Neural cell (in vitro differentiated cells): ENCODE measurements around the gene C2orf68. TPM values are rescaled to one million over a fixed set of nuclear protein-coding genes. Genes with fewer than 3 reads are reported as not detected.

ENCODE experiments used
- H2AFZ ChIP-seq: fragments of 200-600, 300-800 bp; sonication (generic), shearing (Covaris generic); 2 replicates; pipeline ENCODE4 v1.6.0; 2014; ENCODE audit warnings: low read depth, mild to moderate bottlenecking, antibody characterized with exemption, low read length, moderate library complexity
- H3F3A ChIP-seq: fragments of 200-600 bp; shearing (Covaris generic); 2 replicates; pipeline ENCODE4 v1.6.1; 2016; ENCODE audit warnings: mild to moderate bottlenecking, moderate library complexity, mixed read lengths, antibody characterized with exemption, low read length; ENCODE audit not compliant: insufficient read depth, poor library complexity, severe bottlenecking
- H3K27ac ChIP-seq: fragments of 200-600, 300-800 bp; sonication (generic), shearing (Covaris generic); 2 replicates; pipeline ENCODE4 v1.5.1; 2014; ENCODE audit warnings: mild to moderate bottlenecking, low read length, moderate library complexity
- H3K27me3 ChIP-seq: fragments of 300-800, 200-600 bp; sonication (generic), shearing (Covaris generic); 2 replicates; pipeline ENCODE4 v1.6.0; 2014; ENCODE audit warnings: mild to moderate bottlenecking, low read depth, low read length, moderate library complexity; ENCODE audit not compliant: insufficient read depth
- H3K36me3 ChIP-seq: fragments of 300-800, 200-600 bp; sonication (generic), shearing (Covaris generic); 2 replicates; pipeline ENCODE4 v1.5.1; 2014; ENCODE audit warnings: mild to moderate bottlenecking, antibody characterized with exemption, low read length, moderate library complexity; ENCODE audit not compliant: insufficient read depth
- H3K4me2 ChIP-seq: fragments of 300-800, 200-600 bp; sonication (generic), shearing (Covaris generic); 2 replicates; pipeline ENCODE4 v1.6.0; 2014; ENCODE audit warnings: mild to moderate bottlenecking, low read length
- H3K4me3 ChIP-seq: fragments of 300-800, 200-600 bp; sonication (generic), shearing (Covaris generic); 2 replicates; pipeline ENCODE4 v1.5.1; 2014; ENCODE audit warnings: mild to moderate bottlenecking, low read length, moderate library complexity
- H3K79me2 ChIP-seq: fragments of 200-600 bp; shearing (Covaris generic); replicated peaks from 2 replicates; pipeline ENCODE4 v1.6.0; 2014; ENCODE audit warnings: mild to moderate bottlenecking, low read length, moderate library complexity; ENCODE audit not compliant: insufficient read depth
- H3K9ac ChIP-seq: fragments of 300-800, 200-600 bp; sonication (generic), shearing (Covaris generic); 2 replicates; pipeline ENCODE4 v1.6.1; 2016; ENCODE audit warnings: mild to moderate bottlenecking, low read length, mixed read lengths
- H3K9me2 ChIP-seq: fragments of 200-600 bp; shearing (Covaris generic); 2 replicates; pipeline ENCODE4 v1.6.1; 2016; ENCODE audit warnings: mild to moderate bottlenecking, low read length, mixed read lengths; ENCODE audit not compliant: insufficient read depth
- H3K9me3 ChIP-seq: fragments of 200-600, 300-800 bp; sonication (generic), shearing (Covaris generic); 2 replicates; pipeline ENCODE4 v1.6.1; 2016; ENCODE audit warnings: mild to moderate bottlenecking, mixed run types, low read length, moderate library complexity, mixed read lengths
- H4K20me1 ChIP-seq: fragments of 200-600 bp; shearing (Covaris generic); 2 replicates; pipeline ENCODE4 v1.6.1; 2016; ENCODE audit warnings: mild to moderate bottlenecking, mixed run types; ENCODE audit not compliant: insufficient read depth
- EP300 ChIP-seq: fragments of 450-650 bp; conservative IDR thresholded peaks from 2 replicates; pipeline ENCODE4 v1.6.1; 2014; ENCODE audit warnings: antibody characterized with exemption, mild to moderate bottlenecking, moderate library complexity; ENCODE audit not compliant: poor library complexity, severe bottlenecking
- EZH2 ChIP-seq: fragments of 200-600, 300-800 bp; shearing (Covaris generic), sonication (generic); IDR thresholded peaks from 2 replicates; pipeline ENCODE4 v1.6.1; 2014; ENCODE audit warnings: antibody characterized with exemption, low read length, borderline replicate concordance, mild to moderate bottlenecking; ENCODE audit not compliant: insufficient read depth, poor library complexity, severe bottlenecking
- MXI1 ChIP-seq: fragments of 450-650 bp; conservative IDR thresholded peaks from 2 replicates; pipeline ENCODE4 v1.6.1; 2014; ENCODE audit warnings: antibody characterized with exemption, mild to moderate bottlenecking; ENCODE audit not compliant: poor library complexity, severe bottlenecking
- POLR2AphosphoS5 ChIP-seq: IDR thresholded peaks from 2 replicates; pipeline ENCODE4 v1.6.1; 2012
- RAD21 ChIP-seq: fragments of 450-650 bp; conservative IDR thresholded peaks from 2 replicates; pipeline ENCODE4 v1.6.1; 2014; ENCODE audit warnings: antibody characterized with exemption, mild to moderate bottlenecking, moderate library complexity
- SMC3 ChIP-seq: fragments of 450-650 bp; conservative IDR thresholded peaks from 2 replicates; pipeline ENCODE4 v1.6.1; 2014; ENCODE audit warnings: antibody characterized with exemption, mild to moderate bottlenecking, moderate library complexity; ENCODE audit not compliant: poor library complexity
- TAF1 ChIP-seq: IDR thresholded peaks from 2 replicates; pipeline ENCODE4 v1.6.1; 2012; ENCODE audit warnings: low read depth
- polyA plus RNA-seq: library from polyadenylated mRNA; depleted of rRNA; stranded (reverse); fragments of >200 nt; gene quantifications from 2 replicates; pipeline ENCODE4 v1.2.3, GENCODE V29; 2014
- TF ChIP-seq, protein P1 (sequence below): fragments of 450-650 bp; IDR thresholded peaks from 2 replicates; pipeline ENCODE4 v1.5.1; 2014; ENCODE audit warnings: antibody characterized with exemption, mild to moderate bottlenecking, moderate library complexity; ENCODE audit not compliant: poor library complexity, severe bottlenecking
- TF ChIP-seq, protein P2 (sequence below): IDR thresholded peaks from 2 replicates; pipeline ENCODE4 v1.6.1; 2012; ENCODE audit warnings: borderline replicate concordance

The C2orf68 gene
- polyA plus RNA-seq, 1 donor from 2014 or later: 28.0 TPM

DNA sequence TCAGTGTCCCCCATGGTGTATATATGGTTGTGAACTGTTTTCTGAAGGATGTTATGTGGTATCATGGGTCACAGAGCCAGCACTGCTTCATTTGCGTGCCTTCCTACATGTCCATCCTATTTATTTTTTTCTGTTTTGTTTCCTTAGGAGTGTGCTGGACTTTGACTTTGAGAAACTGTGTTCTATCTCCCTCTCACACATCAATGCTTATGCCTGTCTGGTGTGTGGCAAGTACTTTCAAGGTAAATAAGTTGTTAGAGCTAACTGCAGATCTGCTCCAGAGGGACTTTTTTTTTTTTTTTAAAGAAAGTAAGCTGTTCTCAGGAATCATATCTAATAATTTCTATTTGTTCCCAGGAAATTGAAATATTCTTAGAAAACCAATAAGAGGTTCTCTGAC, 9.5 kb upstream of the C2orf68 start:
- no peaks in the 10 kb centered on the region for H3K36me3 ChIP-seq
- H3K4me3 ChIP-seq: no peak overlapping the region
- no peaks in the 10 kb centered on the region for H3F3A ChIP-seq
- no peak overlapping the region for H3K9ac ChIP-seq
- H3K79me2 ChIP-seq: peaks cover 20% of the 10 kb centered on the region
- no peaks in the 10 kb centered on the region for H3K27me3 ChIP-seq
- H2AFZ ChIP-seq: no peak overlapping the region
- no peaks in the 10 kb centered on the region for H4K20me1 ChIP-seq
- TF ChIP-seq RAD21 (no peak), SMC3 (no peak), MXI1 (no peak), EZH2 (no peak), EP300 (no peak), POLR2AphosphoS5 (no peak), TAF1 (no peak)
- TF ChIP-seq, protein P1, sequence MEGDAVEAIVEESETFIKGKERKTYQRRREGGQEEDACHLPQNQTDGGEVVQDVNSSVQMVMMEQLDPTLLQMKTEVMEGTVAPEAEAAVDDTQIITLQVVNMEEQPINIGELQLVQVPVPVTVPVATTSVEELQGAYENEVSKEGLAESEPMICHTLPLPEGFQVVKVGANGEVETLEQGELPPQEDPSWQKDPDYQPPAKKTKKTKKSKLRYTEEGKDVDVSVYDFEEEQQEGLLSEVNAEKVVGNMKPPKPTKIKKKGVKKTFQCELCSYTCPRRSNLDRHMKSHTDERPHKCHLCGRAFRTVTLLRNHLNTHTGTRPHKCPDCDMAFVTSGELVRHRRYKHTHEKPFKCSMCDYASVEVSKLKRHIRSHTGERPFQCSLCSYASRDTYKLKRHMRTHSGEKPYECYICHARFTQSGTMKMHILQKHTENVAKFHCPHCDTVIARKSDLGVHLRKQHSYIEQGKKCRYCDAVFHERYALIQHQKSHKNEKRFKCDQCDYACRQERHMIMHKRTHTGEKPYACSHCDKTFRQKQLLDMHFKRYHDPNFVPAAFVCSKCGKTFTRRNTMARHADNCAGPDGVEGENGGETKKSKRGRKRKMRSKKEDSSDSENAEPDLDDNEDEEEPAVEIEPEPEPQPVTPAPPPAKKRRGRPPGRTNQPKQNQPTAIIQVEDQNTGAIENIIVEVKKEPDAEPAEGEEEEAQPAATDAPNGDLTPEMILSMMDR: no peak
- TF ChIP-seq, protein P2, sequence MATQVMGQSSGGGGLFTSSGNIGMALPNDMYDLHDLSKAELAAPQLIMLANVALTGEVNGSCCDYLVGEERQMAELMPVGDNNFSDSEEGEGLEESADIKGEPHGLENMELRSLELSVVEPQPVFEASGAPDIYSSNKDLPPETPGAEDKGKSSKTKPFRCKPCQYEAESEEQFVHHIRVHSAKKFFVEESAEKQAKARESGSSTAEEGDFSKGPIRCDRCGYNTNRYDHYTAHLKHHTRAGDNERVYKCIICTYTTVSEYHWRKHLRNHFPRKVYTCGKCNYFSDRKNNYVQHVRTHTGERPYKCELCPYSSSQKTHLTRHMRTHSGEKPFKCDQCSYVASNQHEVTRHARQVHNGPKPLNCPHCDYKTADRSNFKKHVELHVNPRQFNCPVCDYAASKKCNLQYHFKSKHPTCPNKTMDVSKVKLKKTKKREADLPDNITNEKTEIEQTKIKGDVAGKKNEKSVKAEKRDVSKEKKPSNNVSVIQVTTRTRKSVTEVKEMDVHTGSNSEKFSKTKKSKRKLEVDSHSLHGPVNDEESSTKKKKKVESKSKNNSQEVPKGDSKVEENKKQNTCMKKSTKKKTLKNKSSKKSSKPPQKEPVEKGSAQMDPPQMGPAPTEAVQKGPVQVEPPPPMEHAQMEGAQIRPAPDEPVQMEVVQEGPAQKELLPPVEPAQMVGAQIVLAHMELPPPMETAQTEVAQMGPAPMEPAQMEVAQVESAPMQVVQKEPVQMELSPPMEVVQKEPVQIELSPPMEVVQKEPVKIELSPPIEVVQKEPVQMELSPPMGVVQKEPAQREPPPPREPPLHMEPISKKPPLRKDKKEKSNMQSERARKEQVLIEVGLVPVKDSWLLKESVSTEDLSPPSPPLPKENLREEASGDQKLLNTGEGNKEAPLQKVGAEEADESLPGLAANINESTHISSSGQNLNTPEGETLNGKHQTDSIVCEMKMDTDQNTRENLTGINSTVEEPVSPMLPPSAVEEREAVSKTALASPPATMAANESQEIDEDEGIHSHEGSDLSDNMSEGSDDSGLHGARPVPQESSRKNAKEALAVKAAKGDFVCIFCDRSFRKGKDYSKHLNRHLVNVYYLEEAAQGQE: no peak
- H3K9me2 ChIP-seq: no peaks in the 10 kb centered on the region
- no peak overlapping the region for H3K4me2 ChIP-seq
- H3K27ac ChIP-seq: no peak overlapping the region
- H3K9me3 ChIP-seq: no peaks in the 10 kb centered on the region

DNA sequence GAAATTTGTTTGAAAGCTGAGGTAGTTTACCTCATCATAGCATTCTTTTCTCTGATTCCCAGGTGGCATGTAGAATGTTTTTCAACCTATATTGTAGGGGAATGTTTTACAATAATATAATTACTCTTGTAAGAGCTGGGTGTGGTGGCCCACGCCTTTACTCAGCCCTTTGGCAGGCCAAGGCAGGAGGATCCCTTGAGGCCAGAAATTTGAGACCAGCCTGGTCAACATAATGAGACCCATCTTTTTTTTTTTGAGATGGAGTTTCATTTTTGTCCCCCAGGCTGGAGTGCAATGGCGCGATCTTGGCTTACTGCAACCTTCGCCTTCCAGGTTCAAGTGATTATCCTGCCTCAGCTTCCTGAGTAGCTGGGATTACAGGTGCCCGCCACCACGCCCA, 7.8 kb upstream of the C2orf68 start:
- H3K79me2 ChIP-seq: peaks cover 22% of the 10 kb centered on the region

More for the DNA sequence above, 7.8 kb upstream of the C2orf68 start:
- TF ChIP-seq, protein P1: no peak
- no peak for TF ChIP-seq RAD21
- TF ChIP-seq, protein P2: no peak
- TF ChIP-seq EZH2: no peak
- TF ChIP-seq SMC3: no peak
- no peak for TF ChIP-seq POLR2AphosphoS5
- TF ChIP-seq EP300: no peak
- TF ChIP-seq MXI1: no peak
- TF ChIP-seq TAF1: no peak
- Histone ChIP-seq H3K4me2 (no peak overlapping the region), H3K36me3 (no peaks in the 10 kb centered on the region), H3K27ac (no peak overlapping the region), H3K9ac (no peak overlapping the region), H3F3A (no peaks in the 10 kb centered on the region), H3K27me3 (no peaks in the 10 kb centered on the region), H2AFZ (no peak overlapping the region), H4K20me1 (no peaks in the 10 kb centered on the region), H3K9me2 (no peaks in the 10 kb centered on the region), H3K9me3 (no peaks in the 10 kb centered on the region), H3K4me3 (no peak overlapping the region)
